ENCODE data around the gene OOSP1. TPM values are rescaled to one million over a fixed set of nuclear protein-coding genes. Genes with fewer than 3 reads are reported as not detected.
A peak's percentile ranks its signal among the peaks of the same experiment; 100 is the strongest.

The OOSP1 gene, protein sequence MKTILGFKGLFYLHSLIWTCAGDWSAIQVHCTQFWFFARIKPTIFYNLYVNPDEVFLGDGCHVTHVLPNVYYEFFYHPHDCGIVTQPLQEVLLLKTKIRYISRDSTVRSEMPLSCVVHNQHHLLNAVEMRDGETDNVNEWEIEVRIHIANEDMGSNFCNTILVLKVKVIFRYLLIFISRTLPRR
- not detected in 2 replicates for total RNA-seq (2013; cell fraction: nucleolus; rRNA removed)
- not detected in 2 replicates for total RNA-seq (2014; rRNA removed)
- total RNA-seq (2014; rRNA removed; fragmentation: Illumina TruSeq; extraction: Trizol) = not detected in 2 replicates
- not detected in 2 replicates for total RNA-seq (2021)
- not detected for polyA plus RNA-seq (2011; ENCODE audit: low read depth)
- not detected in 2 replicates for polyA plus RNA-seq (2011; rRNA removed)
- not detected in 2 replicates for polyA plus RNA-seq (2011; cell fraction: cytosol; rRNA removed)
- polyA plus RNA-seq (2011; cell fraction: nucleus; rRNA removed) = not detected in 2 replicates
- not detected in 2 replicates for polyA plus RNA-seq (2012)
- not detected in 2 replicates for polyA plus RNA-seq (2014; fragmentation: Illumina TruSeq; extraction: Trizol)
- polyA plus RNA-seq (2014; fragmentation: Nextera tagmentation; extraction: Ambion mirVana) = not detected
- polyA plus RNA-seq (2014; rRNA removed) = not detected in 2 replicates
- polyA plus RNA-seq (2016; fragmentation: Nextera tagmentation; extraction: Ambion mirVana) = not detected
- not detected in 2 replicates for polyA minus RNA-seq (2011; rRNA and poly(A)+ RNA removed)
- not detected in 2 replicates for polyA minus RNA-seq (2011; cell fraction: cytosol; rRNA and poly(A)+ RNA removed)
- polyA minus RNA-seq (2011; cell fraction: nucleus; rRNA and poly(A)+ RNA removed) = not detected in 2 replicates
- Bru-seq, nascent RNA = percentile 6 among the genes with signal in this experiment
- not detected for BruChase-seq, experiment 1, labeled RNA remaining after a 6-hour chase
- not detected for BruChase-seq, experiment 2, labeled RNA remaining after a 2-hour chase
- long read RNA-seq, experiment 1 = 0 reads
- long read RNA-seq, experiment 2 = 0 reads

DNA sequence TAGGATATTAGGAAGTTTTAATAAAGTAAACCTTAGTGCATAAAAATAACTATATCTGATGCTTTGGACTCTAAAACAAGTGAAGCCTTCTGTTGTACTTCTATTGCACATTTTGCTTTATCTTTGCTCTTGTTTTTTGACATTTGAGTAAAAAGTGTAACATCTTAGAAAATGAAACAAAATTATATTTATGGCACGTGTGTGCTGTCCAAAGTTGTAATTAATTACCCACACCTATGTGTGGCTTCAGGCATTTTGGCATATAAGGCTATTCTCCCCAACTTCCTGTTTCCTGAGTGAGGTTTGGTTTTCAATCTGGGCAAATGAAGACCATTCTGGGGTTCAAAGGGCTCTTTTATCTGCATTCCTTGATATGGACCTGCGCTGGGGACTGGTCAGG lies at the start of gene OOSP1:
TSS of gene OOSP1 (plus strand) at position 301 of the 400 bp plus-strand sequence. CDS start at position 324, 23 bp downstream.
- no peaks in the 10 kb centered on the region for H3K36me3 ChIP-seq (ENCODE audit: control insufficient read depth in 2 of 2, insufficient read depth in 2 of 2, low read length in 1 of 2)
- no peaks in the 10 kb centered on the region for H3K4me1 ChIP-seq (ENCODE audit: control insufficient read depth, insufficient read depth, low read length)
- in situ Hi-C loops (cut with MboI) (no loop called here), intact Hi-C loops (cut with micrococcal nuclease; ENCODE audit: unreplicated experiment) (no loop called here)
- POLR2A ChIA-PET = no interaction called here
- no peaks in the 10 kb centered on the region for H3K79me2 ChIP-seq (ENCODE audit: control insufficient read depth, insufficient read depth, low read length)
- no peak within 1 kb of the TSS for H3K9ac ChIP-seq (ENCODE audit: control insufficient read depth, insufficient read depth, low read length)
- BruUV-seq (replicated peaks) = no TSS peak
- H3K27me3 ChIP-seq (replicated peaks in 1 of 2; ENCODE audit: control insufficient read depth in 2 of 2, insufficient read depth in 2 of 2, low read length in 1 of 2) = no peaks in the 10 kb centered on the region
- no peak within 1 kb of the TSS for H2AFZ ChIP-seq (ENCODE audit: control insufficient read depth, low read depth, low read length)
- H4K20me1 ChIP-seq (ENCODE audit: control insufficient read depth, insufficient read depth) = no peaks in the 10 kb centered on the region
- RAD21 ChIA-PET (ENCODE audit: unreplicated experiment) = no interaction called here
- FAIRE-seq (no peak), ATAC-seq (no peak), DNase-seq (ENCODE audit: low read depth, low spot score) (no peak)
- SMC1A ChIA-PET (ENCODE audit: uncharacterized antibody, unreplicated experiment) = no interaction called here
- no peak within 1 kb of the TSS for H3K27ac ChIP-seq (ENCODE audit: control insufficient read depth, insufficient read depth)
- H3K4me2 ChIP-seq (ENCODE audit: control insufficient read depth, insufficient read depth) = no peak within 1 kb of the TSS
- H3K4me3 ChIP-seq = no peak within 1 kb of the TSS
- CTCF ChIA-PET = no interaction called here
- H3K9me3 ChIP-seq (replicated peaks; ENCODE audit: control insufficient read depth, insufficient read depth, low read length) = no peaks in the 10 kb centered on the region
- WGBS (ENCODE audit: insufficient coverage, insufficient replicate concordance, low lambda C conversion rate, missing lambda C conversion rate) = 12% methylated on average over 2 of the region's 2 CpGs
- TF ChIP-seq EGR1 (IDR thresholded peaks at IDR 0.05; ENCODE audit: borderline replicate concordance in 1 of 2, low read depth in 2 of 2, low read length in 2 of 2) = no peak
- TF ChIP-seq, protein P1, sequence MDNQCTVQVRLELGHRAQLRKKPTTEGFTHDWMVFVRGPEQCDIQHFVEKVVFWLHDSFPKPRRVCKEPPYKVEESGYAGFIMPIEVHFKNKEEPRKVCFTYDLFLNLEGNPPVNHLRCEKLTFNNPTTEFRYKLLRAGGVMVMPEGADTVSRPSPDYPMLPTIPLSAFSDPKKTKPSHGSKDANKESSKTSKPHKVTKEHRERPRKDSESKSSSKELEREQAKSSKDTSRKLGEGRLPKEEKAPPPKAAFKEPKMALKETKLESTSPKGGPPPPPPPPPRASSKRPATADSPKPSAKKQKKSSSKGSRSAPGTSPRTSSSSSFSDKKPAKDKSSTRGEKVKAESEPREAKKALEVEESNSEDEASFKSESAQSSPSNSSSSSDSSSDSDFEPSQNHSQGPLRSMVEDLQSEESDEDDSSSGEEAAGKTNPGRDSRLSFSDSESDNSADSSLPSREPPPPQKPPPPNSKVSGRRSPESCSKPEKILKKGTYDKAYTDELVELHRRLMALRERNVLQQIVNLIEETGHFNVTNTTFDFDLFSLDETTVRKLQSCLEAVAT (IDR thresholded peaks at IDR 0.05) = no peak
- TF ChIP-seq BCL11A (IDR thresholded peaks at IDR 0.05; ENCODE audit: low read depth, low read length) = no peak
- TF ChIP-seq JUND (IDR thresholded peaks at IDR 0.05; ENCODE audit: low read depth, low read length) = no peak
- TF ChIP-seq SIX5 (IDR thresholded peaks at IDR 0.05; ENCODE audit: low read depth, low read length, severe bottlenecking) = no peak
- no peak for TF ChIP-seq MXI1 (IDR thresholded peaks at IDR 0.05; ENCODE audit: low read depth, low read length)
- TF ChIP-seq USF1 (IDR thresholded peaks at IDR 0.05; ENCODE audit: borderline replicate concordance, extremely low read length, insufficient read depth, low read depth, low read length) = no peak
- TF ChIP-seq STAT1 (conservative IDR thresholded peaks at IDR 0.05) = no peak
- TF ChIP-seq GABPA (IDR thresholded peaks at IDR 0.05; ENCODE audit: low read depth) = no peak
- TF ChIP-seq, protein P2, sequence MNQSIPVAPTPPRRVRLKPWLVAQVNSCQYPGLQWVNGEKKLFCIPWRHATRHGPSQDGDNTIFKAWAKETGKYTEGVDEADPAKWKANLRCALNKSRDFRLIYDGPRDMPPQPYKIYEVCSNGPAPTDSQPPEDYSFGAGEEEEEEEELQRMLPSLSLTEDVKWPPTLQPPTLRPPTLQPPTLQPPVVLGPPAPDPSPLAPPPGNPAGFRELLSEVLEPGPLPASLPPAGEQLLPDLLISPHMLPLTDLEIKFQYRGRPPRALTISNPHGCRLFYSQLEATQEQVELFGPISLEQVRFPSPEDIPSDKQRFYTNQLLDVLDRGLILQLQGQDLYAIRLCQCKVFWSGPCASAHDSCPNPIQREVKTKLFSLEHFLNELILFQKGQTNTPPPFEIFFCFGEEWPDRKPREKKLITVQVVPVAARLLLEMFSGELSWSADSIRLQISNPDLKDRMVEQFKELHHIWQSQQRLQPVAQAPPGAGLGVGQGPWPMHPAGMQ (IDR thresholded peaks at IDR 0.05; ENCODE audit: borderline replicate concordance) = no peak
- TF ChIP-seq ZNF687 (IDR thresholded peaks at IDR 0.05) = no peak
- TF ChIP-seq RUNX3 (IDR thresholded peaks at IDR 0.05; ENCODE audit: low read length) = no peak
- TF ChIP-seq NR2C2 (IDR thresholded peaks at IDR 0.05; ENCODE audit: borderline replicate concordance, control insufficient read depth, insufficient read length, low read depth) = no peak
- no peak for TF ChIP-seq CREM (IDR thresholded peaks at IDR 0.05; ENCODE audit: low read depth)
